H9 (cell line): ENCODE measurements around the gene SYNPO2. TPM values are rescaled to one million over a fixed set of nuclear protein-coding genes. Genes with fewer than 3 reads are reported as not detected.

Experiments
- DNase-seq: peaks from one replicate; pipeline ENCODE4 v3.0.0-alpha.2; 2017
- H2AFZ ChIP-seq: one replicate; pipeline ENCODE4 v1.6.1; 2013; ENCODE audit warnings: mild to moderate bottlenecking, low read length, control low read depth, moderate library complexity
- H2AK5ac ChIP-seq: 2 replicates; pipeline ENCODE4 v1.6.1; 2013; ENCODE audit warnings: low read length, control low read depth, mixed read lengths; ENCODE audit not compliant: insufficient read length
- H2BK120ac ChIP-seq: one replicate; pipeline ENCODE4 v1.6.1; 2013; ENCODE audit warnings: low read depth, mild to moderate bottlenecking, low read length, control low read depth, inconsistent platforms; ENCODE audit not compliant: poor library complexity, severe bottlenecking
- H2BK12ac ChIP-seq: 2 replicates; pipeline ENCODE4 v1.6.1; 2013; ENCODE audit warnings: low read length, control low read depth, mixed read lengths, low read depth; ENCODE audit not compliant: insufficient read length
- H2BK15ac ChIP-seq: 2 replicates; pipeline ENCODE4 v1.6.1; 2013; ENCODE audit warnings: low read depth, low read length, control low read depth
- H2BK20ac ChIP-seq: one replicate; pipeline ENCODE4 v1.6.1; 2013; ENCODE audit warnings: low read depth, mild to moderate bottlenecking, low read length, control low read depth, inconsistent platforms; ENCODE audit not compliant: poor library complexity, severe bottlenecking
- H2BK5ac ChIP-seq: 2 replicates; pipeline ENCODE4 v1.6.1; 2013; ENCODE audit warnings: low read length, control low read depth, mixed read lengths; ENCODE audit not compliant: insufficient read length
- H3K14ac ChIP-seq: 2 replicates; pipeline ENCODE4 v1.6.1; 2013; ENCODE audit warnings: low read length, control low read depth; ENCODE audit not compliant: insufficient read depth
- H3K18ac ChIP-seq: 2 replicates; pipeline ENCODE4 v1.6.1; 2013; ENCODE audit warnings: low read depth, mild to moderate bottlenecking, mixed read lengths, low read length, control low read depth; ENCODE audit not compliant: insufficient read length
- H3K23ac ChIP-seq: 2 replicates; pipeline ENCODE4 v1.6.1; 2013; ENCODE audit warnings: low read length, control low read depth, mixed read lengths, low read depth; ENCODE audit not compliant: insufficient read length
- H3K23me2 ChIP-seq: 2 replicates; pipeline ENCODE4 v1.6.1; 2013; ENCODE audit warnings: low read depth, mild to moderate bottlenecking, mixed read lengths, low read length, control low read depth; ENCODE audit not compliant: insufficient read length, poor library complexity, severe bottlenecking
- H3K27ac ChIP-seq: 2 replicates; pipeline ENCODE4 v1.5.1; 2013; ENCODE audit warnings: low read length, control low read depth, mixed read lengths, low read depth; ENCODE audit not compliant: insufficient read length
- H3K27me3 ChIP-seq: 2 replicates; pipeline ENCODE4 v1.6.1; 2013; ENCODE audit warnings: low read length, control low read depth, inconsistent platforms; ENCODE audit not compliant: insufficient read depth
- H3K4ac ChIP-seq: 2 replicates; pipeline ENCODE4 v1.6.1; 2013; ENCODE audit warnings: low read depth, mild to moderate bottlenecking, control low read depth, inconsistent platforms, low read length, moderate library complexity
- H3K4me1 ChIP-seq: 2 replicates; pipeline ENCODE4 v1.6.1; 2013; ENCODE audit warnings: low read length, control low read depth, inconsistent platforms; ENCODE audit not compliant: insufficient read depth
- H3K4me2 ChIP-seq: 2 replicates; pipeline ENCODE4 v1.6.1; 2013; ENCODE audit warnings: low read length, control low read depth, mixed read lengths; ENCODE audit not compliant: insufficient read length, insufficient read depth
- H3K56ac ChIP-seq: 2 replicates; pipeline ENCODE4 v1.6.1; 2013; ENCODE audit warnings: low read depth, mild to moderate bottlenecking, mixed read lengths, low read length, control low read depth; ENCODE audit not compliant: insufficient read length
- H3K79me1 ChIP-seq: 2 replicates; pipeline ENCODE4 v1.6.1; 2013; ENCODE audit warnings: low read depth, mild to moderate bottlenecking, moderate library complexity, low read length, control low read depth, inconsistent platforms; ENCODE audit not compliant: insufficient read depth, poor library complexity, severe bottlenecking
- H3K79me2 ChIP-seq: 2 replicates; pipeline ENCODE4 v1.6.1; 2013; ENCODE audit warnings: low read length, control low read depth, inconsistent platforms; ENCODE audit not compliant: insufficient read depth
- H3K9ac ChIP-seq: 2 replicates; pipeline ENCODE4 v1.6.1; 2013; ENCODE audit warnings: low read length, control low read depth, mixed read lengths; ENCODE audit not compliant: insufficient read length; ENCODE audit errors: extremely low read depth
- H3K9me3 ChIP-seq: one replicate; pipeline ENCODE4 v1.6.1; 2013; ENCODE audit warnings: low read depth, low read length, inconsistent platforms; ENCODE audit not compliant: control insufficient read depth
- H3T11ph ChIP-seq: one replicate; pipeline ENCODE4 v1.6.1; 2013; ENCODE audit warnings: mild to moderate bottlenecking, low read length, control low read depth, inconsistent platforms
- H4K20me1 ChIP-seq: one replicate; pipeline ENCODE4 v1.6.1; 2013; ENCODE audit not compliant: control insufficient read depth, insufficient read length, insufficient read depth
- H4K5ac ChIP-seq: 2 replicates; pipeline ENCODE4 v1.6.1; 2013; ENCODE audit warnings: low read depth, mild to moderate bottlenecking, mixed read lengths, low read length, control low read depth; ENCODE audit not compliant: insufficient read length
- H4K8ac ChIP-seq: replicated peaks from 2 replicates; pipeline ENCODE4 v1.6.1; 2013; ENCODE audit warnings: low read length, control low read depth, mixed read lengths, low read depth; ENCODE audit not compliant: insufficient read length
- H4K91ac ChIP-seq: 2 replicates; pipeline ENCODE4 v1.6.1; 2013; ENCODE audit warnings: low read depth, mild to moderate bottlenecking, moderate library complexity, mixed read lengths, low read length, control low read depth; ENCODE audit not compliant: insufficient read length
- H3K27ac Mint-ChIP-seq, 3 experiments: 2 replicates in 2 of 3; 3 replicates in 1 of 3; pipeline ENCODE4 v1.8.0; 2020 to 2021; ENCODE audit warnings: mixed read lengths in 3 of 3, mild to moderate bottlenecking in 1 of 3, moderate library complexity in 1 of 3
- H3K27me3 Mint-ChIP-seq: 2 replicates; pipeline ENCODE4 v1.8.0; 2021; ENCODE audit warnings: low read depth, mild to moderate bottlenecking, moderate library complexity, mixed read lengths
- H3K36me3 Mint-ChIP-seq, 3 experiments: 2 replicates in 2 of 3; 3 replicates in 1 of 3; pipeline ENCODE4 v1.8.0; 2020 to 2021; ENCODE audit warnings: low read depth in 3 of 3, mixed read lengths in 3 of 3; ENCODE audit not compliant: insufficient read depth in 1 of 3
- H3K4me1 Mint-ChIP-seq, 2 experiments: 2 replicates each; pipeline ENCODE4 v1.8.0; 2020; ENCODE audit warnings: mixed read lengths in 2 of 2
- H3K4me3 Mint-ChIP-seq, 2 experiments: 2 replicates in 1 of 2; 3 replicates in 1 of 2; pipeline ENCODE4 v1.8.0; 2020 to 2021; ENCODE audit warnings: mild to moderate bottlenecking in 2 of 2, mixed read lengths in 2 of 2, moderate library complexity in 1 of 2
- H3K9me3 Mint-ChIP-seq, 2 experiments: 2 replicates in 1 of 2; 3 replicates in 1 of 2; pipeline ENCODE4 v1.8.0; 2020; ENCODE audit warnings: mild to moderate bottlenecking in 2 of 2, mixed read lengths in 2 of 2, moderate library complexity in 1 of 2
- WGBS: extraction: QIAGEN DNeasy Blood & Tissue Kit; methylation state at CpG from one replicate; pipeline ENCODE4 v1.1.7; 2013; ENCODE audit warnings: missing lambda C conversion rate, low lambda C conversion rate, mixed read lengths; ENCODE audit not compliant: insufficient read length; ENCODE audit errors: extremely low coverage; 5-methylcytosine and 5-hydroxymethylcytosine counted together
- total RNA-seq: library from RNA; stranded (reverse); gene quantifications from 2 replicates; pipeline ENCODE4 v1.2.1, GENCODE V29; 2021
- TF ChIP-seq, protein P1 (sequence below): fragments of 200-600 bp; sonication (generic); conservative IDR thresholded peaks from 3 replicates; pipeline ENCODE4 v1.8.0; 2021; ENCODE audit warnings: antibody characterized with exemption, mild to moderate bottlenecking

SYNPO2 gene
- total RNA-seq, 1 experiment from 2014 or later, result 1.1 TPM

DNA sequence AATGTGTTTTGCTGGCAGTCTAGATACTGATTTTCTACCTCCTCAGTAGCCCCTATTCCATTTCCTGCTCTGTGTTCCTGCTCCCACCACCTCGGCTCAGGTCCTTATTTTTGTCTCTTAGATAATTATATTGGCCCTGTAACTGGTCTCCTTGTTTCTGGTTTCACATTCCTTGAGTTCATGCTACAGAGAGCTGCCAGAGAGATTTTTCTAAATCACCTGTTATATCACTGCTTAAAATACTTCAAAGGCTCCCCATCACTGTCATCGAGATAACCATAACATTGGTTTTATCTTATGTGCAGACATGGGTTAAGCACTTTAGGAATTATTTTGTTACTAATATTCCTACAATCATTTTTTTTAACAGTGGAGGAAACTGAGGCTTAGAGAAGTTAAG is 9.6 kb downstream of the SYNPO2 start:
- Histone ChIP-seq H3T11ph (no peak overlapping the region), H2AK5ac (no peak overlapping the region), H3K79me1 (no peaks in the 10 kb centered on the region), H3K9me3 (no peaks in the 10 kb centered on the region), H3K18ac (no peak overlapping the region), H4K91ac (no peak overlapping the region), H3K4ac (no peak overlapping the region), H3K23ac (no peak overlapping the region), H3K23me2 (no peaks in the 10 kb centered on the region), H4K8ac (no peak overlapping the region), H2AFZ (no peak overlapping the region), H4K5ac (no peak overlapping the region), H3K4me1 (peaks cover 3% of the 10 kb centered on the region; the same call in 1 of the 2 replicates), H3K27ac (no peak overlapping the region), H3K4me2 (no peak overlapping the region), H2BK5ac (no peak overlapping the region), H2BK15ac (no peak overlapping the region), H3K56ac (no peak overlapping the region), H3K14ac (no peak overlapping the region), H4K20me1 (no peaks in the 10 kb centered on the region), H3K27me3 (no peaks in the 10 kb centered on the region), H3K9ac (no peak overlapping the region), H2BK20ac (no peak overlapping the region), H2BK120ac (no peak overlapping the region), H3K79me2 (no peaks in the 10 kb centered on the region), H2BK12ac (no peak overlapping the region)
- no peak overlapping the region for H3K27ac Mint-ChIP-seq
- no peak overlapping the region for H3K4me3 Mint-ChIP-seq
- peaks cover 2% of the 10 kb centered on the region; the same call in 1 of the 2 replicates for H3K27me3 Mint-ChIP-seq
- H3K4me1 Mint-ChIP-seq, result peaks cover 2 to 3% of the 10 kb centered on the region in 2 experiments; a peak in 2 of 4 replicates
- TF ChIP-seq, protein P1, sequence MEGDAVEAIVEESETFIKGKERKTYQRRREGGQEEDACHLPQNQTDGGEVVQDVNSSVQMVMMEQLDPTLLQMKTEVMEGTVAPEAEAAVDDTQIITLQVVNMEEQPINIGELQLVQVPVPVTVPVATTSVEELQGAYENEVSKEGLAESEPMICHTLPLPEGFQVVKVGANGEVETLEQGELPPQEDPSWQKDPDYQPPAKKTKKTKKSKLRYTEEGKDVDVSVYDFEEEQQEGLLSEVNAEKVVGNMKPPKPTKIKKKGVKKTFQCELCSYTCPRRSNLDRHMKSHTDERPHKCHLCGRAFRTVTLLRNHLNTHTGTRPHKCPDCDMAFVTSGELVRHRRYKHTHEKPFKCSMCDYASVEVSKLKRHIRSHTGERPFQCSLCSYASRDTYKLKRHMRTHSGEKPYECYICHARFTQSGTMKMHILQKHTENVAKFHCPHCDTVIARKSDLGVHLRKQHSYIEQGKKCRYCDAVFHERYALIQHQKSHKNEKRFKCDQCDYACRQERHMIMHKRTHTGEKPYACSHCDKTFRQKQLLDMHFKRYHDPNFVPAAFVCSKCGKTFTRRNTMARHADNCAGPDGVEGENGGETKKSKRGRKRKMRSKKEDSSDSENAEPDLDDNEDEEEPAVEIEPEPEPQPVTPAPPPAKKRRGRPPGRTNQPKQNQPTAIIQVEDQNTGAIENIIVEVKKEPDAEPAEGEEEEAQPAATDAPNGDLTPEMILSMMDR, result no peak
- no peaks in the 10 kb centered on the region for H3K9me3 Mint-ChIP-seq
- no CpG with 5 or more reads among the region's 2 CpGs for WGBS
- no peak for DNase-seq
- H3K36me3 Mint-ChIP-seq, result no peaks in the 10 kb centered on the region; a peak in 2 of 7 replicates
